HG03565 (cell line): ENCODE measurements around the gene DAAM2.

Experiments used
- ATAC-seq: cut with Tn5 transposase; IDR thresholded peaks from one replicate; pipeline ENCODE4 v1.9.1; 2021; ENCODE audit warnings: mild to moderate bottlenecking, moderate library complexity; ENCODE audit not compliant: unreplicated experiment

The DAAM2 gene

GRCh38 chr6:39881851-39882530, 89.8 kb downstream of the DAAM2 start:
- ATAC-seq: no peak

- ATAC-seq: no peak
These were observed 90.3 kb downstream of the DAAM2 start for GRCh38 chr6:39882531-39882899.

- ATAC-seq: no peak
These were observed 92.5 kb downstream of the DAAM2 start for GRCh38 chr6:39884696-39885095.

GRCh38 chr6:39885691-39886090, 93.5 kb downstream of the DAAM2 start:
- ATAC-seq: no peak

GRCh38 chr6:39886871-39887270, 94.7 kb downstream of the DAAM2 start:
- no peak for ATAC-seq

GRCh38 chr6:39887692-39888450, 95.7 kb downstream of the DAAM2 start:
- ATAC-seq: no peak

GRCh38 chr6:39889229-39889628, 97.1 kb downstream of the DAAM2 start:
- no peak for ATAC-seq

- no peak for ATAC-seq
These were observed 99.2 kb downstream of the DAAM2 start for GRCh38 chr6:39891353-39891752.

- no peak for ATAC-seq
These were observed 99.8 kb downstream of the DAAM2 start for GRCh38 chr6:39891976-39892375.

- no peak for ATAC-seq
These were observed 100.4 kb downstream of the DAAM2 start for GRCh38 chr6:39892490-39893129.

- ATAC-seq: no peak
These were observed 101.1 kb downstream of the DAAM2 start for GRCh38 chr6:39893286-39893685.

- no peak for ATAC-seq
These were observed 104.5 kb downstream of the DAAM2 start for GRCh38 chr6:39896701-39897100.

GRCh38 chr6:39897698-39898097, 105.5 kb downstream of the DAAM2 start:
- ATAC-seq: no peak

GRCh38 chr6:39898625-39899024, 106.4 kb downstream of the DAAM2 start:
- no peak for ATAC-seq

GRCh38 chr6:39899554-39900295, 107.5 kb downstream of the DAAM2 start:
- ATAC-seq: no peak

- no peak for ATAC-seq
These were observed 109.0 kb downstream of the DAAM2 start for GRCh38 chr6:39901116-39901655.

- ATAC-seq: no peak
These were observed 109.5 kb downstream of the DAAM2 start for GRCh38 chr6:39901670-39902069.

GRCh38 chr6:39902136-39902535, 110.0 kb downstream of the DAAM2 start:
- no peak for ATAC-seq

- ATAC-seq: no peak
These were observed 110.8 kb downstream of the DAAM2 start for GRCh38 chr6:39902786-39903465.

GRCh38 chr6:39903656-39904055, 111.5 kb downstream of the DAAM2 start:
- no peak for ATAC-seq
